ENCODE measurements around the gene HSH2D. TPM values are rescaled to one million over a fixed set of nuclear protein-coding genes. Genes with fewer than 3 reads are reported as not detected.
A peak's percentile ranks its signal among the peaks of the same experiment; 100 is the strongest.

HSH2D gene
- total and polyA plus RNA-seq, 2 experiments from 2014 or later, result 3.5 to 4.0 TPM

DNA sequence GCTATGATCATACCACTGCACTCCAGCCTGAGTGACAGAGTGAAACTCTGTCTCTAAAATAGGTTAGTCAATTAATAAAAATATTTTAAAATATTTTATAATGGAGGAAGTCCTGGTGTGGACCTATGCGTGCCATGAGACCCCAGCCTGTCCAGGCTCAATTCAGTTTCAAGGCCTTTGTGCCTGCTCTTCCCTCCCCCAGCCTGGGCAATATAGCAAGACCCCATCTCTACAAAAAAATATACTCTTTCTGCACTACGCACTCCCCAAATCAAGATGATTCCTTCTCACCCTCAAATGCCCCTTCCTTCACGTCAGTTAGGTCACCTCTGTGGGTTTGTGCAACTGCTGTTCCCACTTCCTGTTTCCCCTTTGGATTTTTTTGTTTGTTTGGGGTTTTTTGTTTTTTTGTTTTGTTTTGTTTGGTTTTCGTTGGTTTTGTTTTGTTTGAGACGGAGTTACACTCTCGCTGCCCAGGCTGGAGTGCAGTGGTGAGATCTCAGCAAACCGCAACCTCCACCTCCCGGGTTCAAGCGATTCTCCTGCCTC lies 1.4 kb upstream of the HSH2D start:
- H3K4me3 ChIP-seq, result no peak overlapping the region
- H3K9me3 ChIP-seq (ENCODE audit: low read depth), result no peaks in the 10 kb centered on the region
- H2AFZ ChIP-seq, result no peak overlapping the region
- no peak overlapping the region for H3K4me2 ChIP-seq
- no peaks in the 10 kb centered on the region for H4K20me1 ChIP-seq (ENCODE audit: insufficient read depth, poor library complexity, severe bottlenecking)
- no peaks in the 10 kb centered on the region for H3K79me2 ChIP-seq
- no peak overlapping the region for H3K27ac ChIP-seq
- WGBS (ENCODE audit: low lambda C conversion rate, missing lambda C conversion rate), result 92% methylated on average over 9 of the region's 9 CpGs
- TF ChIP-seq EZH2phosphoT487 (IDR thresholded peaks at IDR 0.05; ENCODE audit: low read depth, severe bottlenecking, unreplicated experiment), result no peak
- TF ChIP-seq, protein P1, sequence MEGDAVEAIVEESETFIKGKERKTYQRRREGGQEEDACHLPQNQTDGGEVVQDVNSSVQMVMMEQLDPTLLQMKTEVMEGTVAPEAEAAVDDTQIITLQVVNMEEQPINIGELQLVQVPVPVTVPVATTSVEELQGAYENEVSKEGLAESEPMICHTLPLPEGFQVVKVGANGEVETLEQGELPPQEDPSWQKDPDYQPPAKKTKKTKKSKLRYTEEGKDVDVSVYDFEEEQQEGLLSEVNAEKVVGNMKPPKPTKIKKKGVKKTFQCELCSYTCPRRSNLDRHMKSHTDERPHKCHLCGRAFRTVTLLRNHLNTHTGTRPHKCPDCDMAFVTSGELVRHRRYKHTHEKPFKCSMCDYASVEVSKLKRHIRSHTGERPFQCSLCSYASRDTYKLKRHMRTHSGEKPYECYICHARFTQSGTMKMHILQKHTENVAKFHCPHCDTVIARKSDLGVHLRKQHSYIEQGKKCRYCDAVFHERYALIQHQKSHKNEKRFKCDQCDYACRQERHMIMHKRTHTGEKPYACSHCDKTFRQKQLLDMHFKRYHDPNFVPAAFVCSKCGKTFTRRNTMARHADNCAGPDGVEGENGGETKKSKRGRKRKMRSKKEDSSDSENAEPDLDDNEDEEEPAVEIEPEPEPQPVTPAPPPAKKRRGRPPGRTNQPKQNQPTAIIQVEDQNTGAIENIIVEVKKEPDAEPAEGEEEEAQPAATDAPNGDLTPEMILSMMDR (IDR thresholded peaks at IDR 0.05; ENCODE audit: poor library complexity), result no peak
- no peak for TF ChIP-seq EZH2 (IDR thresholded peaks at IDR 0.05; ENCODE audit: borderline replicate concordance)
- no peaks in the 10 kb centered on the region for H3K4me1 ChIP-seq (ENCODE audit: insufficient read depth)
- DNase-seq (ENCODE audit: low spot score), result no peak
- H3K9me2 ChIP-seq (replicated peaks; ENCODE audit: insufficient read depth), result no peaks in the 10 kb centered on the region
- no peaks in the 10 kb centered on the region for H3K36me3 ChIP-seq (replicated peaks; ENCODE audit: insufficient read depth, low read depth)
- no peaks in the 10 kb centered on the region for H3K27me3 ChIP-seq

DNA sequence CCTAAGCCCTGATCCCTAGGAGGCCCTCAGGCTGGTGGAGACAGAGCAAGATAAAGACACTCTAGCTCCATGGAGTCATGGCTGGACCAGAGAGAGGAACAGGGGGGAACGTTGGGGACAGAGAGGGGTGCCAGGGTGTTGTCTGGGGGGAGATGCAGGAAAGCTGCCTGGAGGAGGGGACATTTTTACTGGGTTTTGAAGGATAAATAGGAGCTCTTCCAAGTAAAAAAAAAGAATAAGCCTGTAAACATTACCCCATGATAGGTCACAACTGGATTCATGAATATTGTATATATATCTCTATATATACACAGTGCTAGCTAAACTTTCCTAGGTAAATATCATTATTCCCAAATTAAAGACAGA lies 714 bp downstream of the HSH2D start:
- H3K9me2 ChIP-seq (replicated peaks; ENCODE audit: insufficient read depth), result no peaks in the 10 kb centered on the region
- H3K27ac ChIP-seq, result peak overlapping the region; percentile 47
- no peaks in the 10 kb centered on the region for H3K9me3 ChIP-seq (ENCODE audit: low read depth)
- H3K4me2 ChIP-seq, result peak overlapping the region; percentile 67
- no peaks in the 10 kb centered on the region for H3K4me1 ChIP-seq (ENCODE audit: insufficient read depth)
- WGBS (ENCODE audit: low lambda C conversion rate, missing lambda C conversion rate), result 100% methylated on average over 1 of the region's 1 CpG
- H3K27me3 ChIP-seq, result no peaks in the 10 kb centered on the region
- no peaks in the 10 kb centered on the region for H3K79me2 ChIP-seq
- H2AFZ ChIP-seq, result no peak overlapping the region
- no peak overlapping the region for H3K4me3 ChIP-seq
- H3K36me3 ChIP-seq (replicated peaks; ENCODE audit: insufficient read depth, low read depth), result no peaks in the 10 kb centered on the region
- no peak for DNase-seq (ENCODE audit: low spot score)
- H4K20me1 ChIP-seq (ENCODE audit: insufficient read depth, poor library complexity, severe bottlenecking), result no peaks in the 10 kb centered on the region
- TF ChIP-seq EZH2 (IDR thresholded peaks at IDR 0.05; ENCODE audit: borderline replicate concordance), result no peak
- no peak for TF ChIP-seq EZH2phosphoT487 (IDR thresholded peaks at IDR 0.05; ENCODE audit: low read depth, severe bottlenecking, unreplicated experiment)
- TF ChIP-seq, protein P1 (IDR thresholded peaks at IDR 0.05; ENCODE audit: poor library complexity), result no peak

DNA sequence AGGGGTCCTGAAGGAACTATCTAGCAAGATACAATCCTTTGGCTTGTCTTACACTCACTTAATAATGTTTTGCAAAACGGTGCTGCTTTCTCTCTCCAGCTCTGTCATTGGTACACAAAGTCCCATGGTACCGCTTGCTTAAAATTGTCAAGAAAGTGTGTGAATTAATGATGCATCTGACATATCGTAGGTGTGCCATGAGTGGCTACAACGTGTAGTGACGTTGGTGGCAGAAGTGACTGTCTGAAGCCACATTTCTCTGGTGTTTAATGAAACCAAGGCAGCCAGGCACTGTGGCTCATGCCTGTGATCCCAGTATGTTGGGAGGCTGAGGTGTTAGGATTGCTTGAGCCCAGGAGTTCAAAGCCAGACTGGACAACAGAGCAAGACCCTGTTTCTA lies 2.6 kb downstream of the HSH2D start:
- no peaks in the 10 kb centered on the region for H3K79me2 ChIP-seq
- H3K4me2 ChIP-seq, result no peak overlapping the region
- no peaks in the 10 kb centered on the region for H3K4me1 ChIP-seq (ENCODE audit: insufficient read depth)
- no peaks in the 10 kb centered on the region for H3K9me2 ChIP-seq (replicated peaks; ENCODE audit: insufficient read depth)
- 89% methylated on average over 5 of the region's 5 CpGs for WGBS (ENCODE audit: low lambda C conversion rate, missing lambda C conversion rate)
- no peak for DNase-seq (ENCODE audit: low spot score)
- no peak overlapping the region for H3K4me3 ChIP-seq
- no peaks in the 10 kb centered on the region for H3K36me3 ChIP-seq (replicated peaks; ENCODE audit: insufficient read depth, low read depth)
- H2AFZ ChIP-seq, result no peak overlapping the region
- H4K20me1 ChIP-seq (ENCODE audit: insufficient read depth, poor library complexity, severe bottlenecking), result no peaks in the 10 kb centered on the region
- no peak overlapping the region for H3K27ac ChIP-seq
- TF ChIP-seq EZH2 (IDR thresholded peaks at IDR 0.05; ENCODE audit: borderline replicate concordance) (no peak), EZH2phosphoT487 (IDR thresholded peaks at IDR 0.05; ENCODE audit: low read depth, severe bottlenecking, unreplicated experiment) (no peak)
- TF ChIP-seq, protein P1 (IDR thresholded peaks at IDR 0.05; ENCODE audit: poor library complexity), result no peak
- no peaks in the 10 kb centered on the region for H3K9me3 ChIP-seq (ENCODE audit: low read depth)
- no peaks in the 10 kb centered on the region for H3K27me3 ChIP-seq
